Neural cell (in vitro differentiated cells): Measurements from ENCODE around the gene ADTRP. TPM values are rescaled to one million over a fixed set of nuclear protein-coding genes. Genes with fewer than 3 reads are reported as not detected.

Source experiments
- H2AFZ ChIP-seq: fragments of 200-600, 300-800 bp; sonication (generic), shearing (Covaris generic); 2 replicates; pipeline ENCODE4 v1.6.0; 2014; ENCODE audit warnings: low read depth, mild to moderate bottlenecking, antibody characterized with exemption, low read length, moderate library complexity
- H3F3A ChIP-seq: fragments of 200-600 bp; shearing (Covaris generic); 2 replicates; pipeline ENCODE4 v1.6.1; 2016; ENCODE audit warnings: mild to moderate bottlenecking, moderate library complexity, mixed read lengths, antibody characterized with exemption, low read length; ENCODE audit not compliant: insufficient read depth, poor library complexity, severe bottlenecking
- H3K27ac ChIP-seq: fragments of 200-600, 300-800 bp; sonication (generic), shearing (Covaris generic); 2 replicates; pipeline ENCODE4 v1.5.1; 2014; ENCODE audit warnings: mild to moderate bottlenecking, low read length, moderate library complexity
- H3K27me3 ChIP-seq: fragments of 300-800, 200-600 bp; sonication (generic), shearing (Covaris generic); 2 replicates; pipeline ENCODE4 v1.6.0; 2014; ENCODE audit warnings: mild to moderate bottlenecking, low read depth, low read length, moderate library complexity; ENCODE audit not compliant: insufficient read depth
- H3K36me3 ChIP-seq: fragments of 300-800, 200-600 bp; sonication (generic), shearing (Covaris generic); 2 replicates; pipeline ENCODE4 v1.5.1; 2014; ENCODE audit warnings: mild to moderate bottlenecking, antibody characterized with exemption, low read length, moderate library complexity; ENCODE audit not compliant: insufficient read depth
- H3K4me2 ChIP-seq: fragments of 300-800, 200-600 bp; sonication (generic), shearing (Covaris generic); 2 replicates; pipeline ENCODE4 v1.6.0; 2014; ENCODE audit warnings: mild to moderate bottlenecking, low read length
- H3K4me3 ChIP-seq: fragments of 300-800, 200-600 bp; sonication (generic), shearing (Covaris generic); 2 replicates; pipeline ENCODE4 v1.5.1; 2014; ENCODE audit warnings: mild to moderate bottlenecking, low read length, moderate library complexity
- H3K79me2 ChIP-seq: fragments of 200-600 bp; shearing (Covaris generic); replicated peaks from 2 replicates; pipeline ENCODE4 v1.6.0; 2014; ENCODE audit warnings: mild to moderate bottlenecking, low read length, moderate library complexity; ENCODE audit not compliant: insufficient read depth
- H3K9ac ChIP-seq: fragments of 300-800, 200-600 bp; sonication (generic), shearing (Covaris generic); 2 replicates; pipeline ENCODE4 v1.6.1; 2016; ENCODE audit warnings: mild to moderate bottlenecking, low read length, mixed read lengths
- H3K9me2 ChIP-seq: fragments of 200-600 bp; shearing (Covaris generic); 2 replicates; pipeline ENCODE4 v1.6.1; 2016; ENCODE audit warnings: mild to moderate bottlenecking, low read length, mixed read lengths; ENCODE audit not compliant: insufficient read depth
- H3K9me3 ChIP-seq: fragments of 200-600, 300-800 bp; sonication (generic), shearing (Covaris generic); 2 replicates; pipeline ENCODE4 v1.6.1; 2016; ENCODE audit warnings: mild to moderate bottlenecking, mixed run types, low read length, moderate library complexity, mixed read lengths
- H4K20me1 ChIP-seq: fragments of 200-600 bp; shearing (Covaris generic); 2 replicates; pipeline ENCODE4 v1.6.1; 2016; ENCODE audit warnings: mild to moderate bottlenecking, mixed run types; ENCODE audit not compliant: insufficient read depth
- CTCF ChIP-seq: fragments of 450-650 bp; IDR thresholded peaks from 2 replicates; pipeline ENCODE4 v1.5.1; 2014; ENCODE audit warnings: antibody characterized with exemption, mild to moderate bottlenecking, moderate library complexity; ENCODE audit not compliant: poor library complexity, severe bottlenecking
- EP300 ChIP-seq: fragments of 450-650 bp; conservative IDR thresholded peaks from 2 replicates; pipeline ENCODE4 v1.6.1; 2014; ENCODE audit warnings: antibody characterized with exemption, mild to moderate bottlenecking, moderate library complexity; ENCODE audit not compliant: poor library complexity, severe bottlenecking
- EZH2 ChIP-seq: fragments of 200-600, 300-800 bp; shearing (Covaris generic), sonication (generic); IDR thresholded peaks from 2 replicates; pipeline ENCODE4 v1.6.1; 2014; ENCODE audit warnings: antibody characterized with exemption, low read length, borderline replicate concordance, mild to moderate bottlenecking; ENCODE audit not compliant: insufficient read depth, poor library complexity, severe bottlenecking
- MXI1 ChIP-seq: fragments of 450-650 bp; conservative IDR thresholded peaks from 2 replicates; pipeline ENCODE4 v1.6.1; 2014; ENCODE audit warnings: antibody characterized with exemption, mild to moderate bottlenecking; ENCODE audit not compliant: poor library complexity, severe bottlenecking
- POLR2AphosphoS5 ChIP-seq: IDR thresholded peaks from 2 replicates; pipeline ENCODE4 v1.6.1; 2012
- RAD21 ChIP-seq: fragments of 450-650 bp; conservative IDR thresholded peaks from 2 replicates; pipeline ENCODE4 v1.6.1; 2014; ENCODE audit warnings: antibody characterized with exemption, mild to moderate bottlenecking, moderate library complexity
- REST ChIP-seq: IDR thresholded peaks from 2 replicates; pipeline ENCODE4 v1.6.1; 2012; ENCODE audit warnings: borderline replicate concordance
- SMC3 ChIP-seq: fragments of 450-650 bp; conservative IDR thresholded peaks from 2 replicates; pipeline ENCODE4 v1.6.1; 2014; ENCODE audit warnings: antibody characterized with exemption, mild to moderate bottlenecking, moderate library complexity; ENCODE audit not compliant: poor library complexity
- TAF1 ChIP-seq: IDR thresholded peaks from 2 replicates; pipeline ENCODE4 v1.6.1; 2012; ENCODE audit warnings: low read depth
- polyA plus RNA-seq: library from polyadenylated mRNA; depleted of rRNA; stranded (reverse); fragments of >200 nt; gene quantifications from 2 replicates; pipeline ENCODE4 v1.2.3, GENCODE V29; 2014

ADTRP gene
- polyA plus RNA-seq, 1 donor from 2014 or later = not detected

GRCh38 chr6:11688425-11688709 lies 90.2 kb downstream of the ADTRP start:
- Histone ChIP-seq H3K4me2 (no peak overlapping the region), H3K9me2 (no peaks in the 10 kb centered on the region), H2AFZ (no peak overlapping the region), H3K27ac (no peak overlapping the region), H3K9me3 (no peaks in the 10 kb centered on the region), H3K4me3 (no peak overlapping the region), H3K36me3 (no peaks in the 10 kb centered on the region), H4K20me1 (no peaks in the 10 kb centered on the region), H3K27me3 (no peaks in the 10 kb centered on the region), H3K79me2 (no peaks in the 10 kb centered on the region), H3K9ac (no peak overlapping the region), H3F3A (no peaks in the 10 kb centered on the region)
- TF ChIP-seq EP300 (no peak), REST (no peak), SMC3 (no peak), POLR2AphosphoS5 (no peak), TAF1 (no peak), CTCF (no peak), EZH2 (no peak), MXI1 (no peak)

- H3K27ac ChIP-seq = no peak overlapping the region
- TF ChIP-seq SMC3 = no peak
- TF ChIP-seq RAD21 = no peak
- no peak for TF ChIP-seq EP300
- no peak for TF ChIP-seq CTCF
- no peak for TF ChIP-seq REST
- TF ChIP-seq EZH2 = no peak
- no peak for TF ChIP-seq POLR2AphosphoS5
- no peak for TF ChIP-seq TAF1
- no peak for TF ChIP-seq MXI1
- H3K4me3 ChIP-seq = no peak overlapping the region
- H3K9ac ChIP-seq = no peak overlapping the region
- H3F3A ChIP-seq = no peaks in the 10 kb centered on the region
- no peaks in the 10 kb centered on the region for H3K27me3 ChIP-seq
- H3K79me2 ChIP-seq = no peaks in the 10 kb centered on the region
- H3K9me3 ChIP-seq = no peaks in the 10 kb centered on the region
- H3K4me2 ChIP-seq = no peak overlapping the region
- no peaks in the 10 kb centered on the region for H3K9me2 ChIP-seq
- no peak overlapping the region for H2AFZ ChIP-seq
- H4K20me1 ChIP-seq = no peaks in the 10 kb centered on the region
- H3K36me3 ChIP-seq = no peaks in the 10 kb centered on the region
Measured at GRCh38 chr6:11685481-11686093, 93.0 kb downstream of the ADTRP start.
